Thyroid gland (tissue), 4 donors: Measurements from ENCODE around the gene SLC35F1. TPM values are rescaled to one million over a fixed set of nuclear protein-coding genes. Genes with fewer than 3 reads are reported as not detected.

Experiments used
- DNase-seq, 2 donors: peaks; one replicate each; pipeline ENCODE4 v3.0.0-alpha.2; 2019
- H3K27ac ChIP-seq, 3 donors: fragments of 200-600 bp; sonication (generic); 1 replicate in 2 of 3; 2 replicates in 1 of 3; pipeline ENCODE4 v1.5.1; 2016 to 2019; ENCODE audit warnings: mild to moderate bottlenecking in 1 of 3, moderate library complexity in 1 of 3
- H3K27me3 ChIP-seq: fragments of 200-600 bp; sonication (generic); one replicate; pipeline ENCODE4 v1.5.1; 2019
- H3K36me3 ChIP-seq, 2 donors: fragments of 200-600 bp; sonication (generic); one replicate each; pipeline ENCODE4 v1.5.1; 2016 to 2019
- H3K4me1 ChIP-seq, 2 donors: fragments of 200-600 bp; sonication (generic); one replicate each; pipeline ENCODE4 v1.5.1; 2017 to 2019
- H3K4me3 ChIP-seq, 3 donors: fragments of 200-600 bp; sonication (generic); replicated peaks in 1 of 3; 1 replicate in 2 of 3; 2 replicates in 1 of 3; pipeline ENCODE4 v1.5.1; 2016; ENCODE audit warnings: mild to moderate bottlenecking in 1 of 3
- H3K9me3 ChIP-seq: fragments of 200-600 bp; sonication (generic); one replicate; pipeline ENCODE4 v1.5.1; 2017
- POLR2A ChIP-seq, 2 donors: fragments of 450-650 bp; IDR thresholded peaks; one replicate each; pipeline ENCODE4 v1.6.1; 2017; ENCODE audit warnings: antibody characterized with exemption in 2 of 2, mild to moderate bottlenecking in 2 of 2, moderate library complexity in 1 of 2
- WGBS, 2 donors: methylation state at CpG; one replicate each; pipeline ENCODE4 v1.1.5; 2017; 5-methylcytosine and 5-hydroxymethylcytosine counted together
- intact Hi-C: fragments of 100-400 bp; cut with DNase I; formaldehyde crosslinking; loops from one replicate; pipeline ENCODE4 v1.15.1; 2023
- total RNA-seq, 4 donors: library from RNA; depleted of rRNA; stranded (reverse); fragments of >200 nt; gene quantifications; one replicate each; pipeline ENCODE4 v1.2.3, GENCODE V29; 2016
- TF ChIP-seq, protein P1 (sequence below), 6 experiments: fragments of 200-600 bp in 3 of 6; fragments of 450-650 bp in 3 of 6; sonication (generic) in 3 of 6; IDR thresholded peaks; one replicate each; pipeline ENCODE4 v1.5.1; 2016 to 2019; ENCODE audit warnings: antibody characterized with exemption in 6 of 6, mild to moderate bottlenecking in 2 of 6, inconsistent platforms in 1 of 6, moderate library complexity in 1 of 6

Gene SLC35F1
- total RNA-seq, 4 donors from 2014 or later = 0.54 to 5.5 (median 1.4) TPM

DNA sequence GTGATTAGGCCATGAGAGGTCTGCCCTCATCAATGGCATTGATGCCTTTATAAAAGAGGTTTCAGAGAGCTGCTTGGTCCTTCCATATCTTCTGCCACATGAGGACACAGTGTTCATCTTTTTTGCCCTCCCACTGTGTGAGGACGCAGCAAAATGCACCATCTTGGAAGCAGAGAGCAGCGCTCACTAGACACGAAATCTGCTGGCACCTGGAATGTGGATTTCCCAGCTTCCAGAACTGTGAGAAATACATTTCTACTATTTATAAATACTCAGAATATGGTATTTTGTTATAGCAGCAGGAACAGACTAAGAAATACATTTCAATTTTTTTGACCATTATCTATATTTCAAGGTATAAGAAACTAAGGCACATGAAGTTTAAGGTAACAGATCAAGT is 24.9 kb downstream of the SLC35F1 start:
- TF ChIP-seq, protein P1, sequence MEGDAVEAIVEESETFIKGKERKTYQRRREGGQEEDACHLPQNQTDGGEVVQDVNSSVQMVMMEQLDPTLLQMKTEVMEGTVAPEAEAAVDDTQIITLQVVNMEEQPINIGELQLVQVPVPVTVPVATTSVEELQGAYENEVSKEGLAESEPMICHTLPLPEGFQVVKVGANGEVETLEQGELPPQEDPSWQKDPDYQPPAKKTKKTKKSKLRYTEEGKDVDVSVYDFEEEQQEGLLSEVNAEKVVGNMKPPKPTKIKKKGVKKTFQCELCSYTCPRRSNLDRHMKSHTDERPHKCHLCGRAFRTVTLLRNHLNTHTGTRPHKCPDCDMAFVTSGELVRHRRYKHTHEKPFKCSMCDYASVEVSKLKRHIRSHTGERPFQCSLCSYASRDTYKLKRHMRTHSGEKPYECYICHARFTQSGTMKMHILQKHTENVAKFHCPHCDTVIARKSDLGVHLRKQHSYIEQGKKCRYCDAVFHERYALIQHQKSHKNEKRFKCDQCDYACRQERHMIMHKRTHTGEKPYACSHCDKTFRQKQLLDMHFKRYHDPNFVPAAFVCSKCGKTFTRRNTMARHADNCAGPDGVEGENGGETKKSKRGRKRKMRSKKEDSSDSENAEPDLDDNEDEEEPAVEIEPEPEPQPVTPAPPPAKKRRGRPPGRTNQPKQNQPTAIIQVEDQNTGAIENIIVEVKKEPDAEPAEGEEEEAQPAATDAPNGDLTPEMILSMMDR (IDR thresholded peaks at IDR 0.05) = no peak
- Histone ChIP-seq H3K9me3 (no peaks in the 10 kb centered on the region), H3K27me3 (no peaks in the 10 kb centered on the region), H3K4me1 (no peaks in the 10 kb centered on the region), H3K36me3 (no peaks in the 10 kb centered on the region), H3K4me3 (no peak overlapping the region), H3K27ac (no peak overlapping the region)
- 91 to 96% methylated on average over 3 of the region's 3 CpGs for WGBS, 2 donors
- intact Hi-C loops = no loop called here
- DNase-seq = no peak

- no peak overlapping the region for H3K4me3 ChIP-seq
- intact Hi-C loops = no loop called here
- H3K27me3 ChIP-seq = no peaks in the 10 kb centered on the region
- 63 to 67% methylated on average over 3 of the region's 3 CpGs for WGBS, 2 donors
- H3K9me3 ChIP-seq = no peaks in the 10 kb centered on the region
- DNase-seq = no peak
- H3K4me1 ChIP-seq = no peaks in the 10 kb centered on the region
- TF ChIP-seq, protein P1 (IDR thresholded peaks at IDR 0.05) = no peak
- TF ChIP-seq POLR2A (IDR thresholded peaks at IDR 0.05) = no peak
- H3K36me3 ChIP-seq = no peaks in the 10 kb centered on the region
- H3K27ac ChIP-seq = no peak overlapping the region
Measured at GRCh38 chr6:117932676-117933075, 25.6 kb downstream of the SLC35F1 start.

DNA sequence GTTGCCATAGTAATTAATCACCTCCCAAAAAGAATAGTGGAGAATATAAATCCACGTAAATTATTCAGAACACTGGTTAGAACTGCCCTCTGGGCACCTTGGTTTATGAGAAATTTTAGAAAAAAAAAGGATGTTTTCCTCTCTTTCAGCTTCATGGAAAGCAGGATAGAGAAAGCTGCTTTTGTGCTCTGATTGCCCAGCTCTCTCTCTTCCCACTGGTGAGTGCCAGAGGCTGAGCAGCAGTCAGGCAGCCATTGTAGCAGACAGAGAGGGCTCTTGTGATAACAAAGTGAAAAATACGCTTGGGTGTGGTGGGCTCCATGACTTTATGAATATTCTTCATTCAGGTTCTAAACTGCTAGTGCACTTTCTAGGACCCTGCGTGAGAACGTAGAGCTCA is 26.4 kb downstream of the SLC35F1 start:
- no peaks in the 10 kb centered on the region for H3K9me3 ChIP-seq
- no peak for DNase-seq
- no peaks in the 10 kb centered on the region for H3K4me1 ChIP-seq
- H3K27me3 ChIP-seq = no peaks in the 10 kb centered on the region
- no peak overlapping the region for H3K4me3 ChIP-seq
- H3K36me3 ChIP-seq = no peaks in the 10 kb centered on the region
- 63 to 65% methylated on average over 4 of the region's 4 CpGs for WGBS, 2 donors
- intact Hi-C loops = no loop called here
- no peak overlapping the region for H3K27ac ChIP-seq
- TF ChIP-seq POLR2A (IDR thresholded peaks at IDR 0.05) = no peak
- TF ChIP-seq, protein P1 (IDR thresholded peaks at IDR 0.05) = no peak

- TF ChIP-seq POLR2A (IDR thresholded peaks at IDR 0.05) = no peak
- TF ChIP-seq, protein P1 (IDR thresholded peaks at IDR 0.05) = no peak
- DNase-seq = peak; percentile 48 to 68
- Histone ChIP-seq H3K4me3 (no peak overlapping the region), H3K27ac (no peak overlapping the region), H3K36me3 (no peaks in the 10 kb centered on the region), H3K27me3 (no peaks in the 10 kb centered on the region), H3K9me3 (no peaks in the 10 kb centered on the region), H3K4me1 (no peaks in the 10 kb centered on the region)
- 69 to 83% methylated on average over 4 to 5 of the region's 5 CpGs for WGBS, 2 donors
- intact Hi-C loops = no loop called here
Measured at GRCh38 chr6:117938311-117938995, 31.4 kb downstream of the SLC35F1 start.

GRCh38 chr6:117947234-117947633 is 40.2 kb downstream of the SLC35F1 start:
- H3K4me1 ChIP-seq = no peaks in the 10 kb centered on the region

More at GRCh38 chr6:117947234-117947633, 40.2 kb downstream of the SLC35F1 start:
- Histone ChIP-seq H3K9me3 (no peaks in the 10 kb centered on the region), H3K36me3 (no peaks in the 10 kb centered on the region), H3K27ac (no peak overlapping the region), H3K4me3 (no peak overlapping the region), H3K27me3 (no peaks in the 10 kb centered on the region)
- intact Hi-C loops = no loop called here
- DNase-seq = no peak
- TF ChIP-seq, protein P1 (IDR thresholded peaks at IDR 0.05) = no peak
- TF ChIP-seq POLR2A (IDR thresholded peaks at IDR 0.05) = no peak
- 87 to 89% methylated on average over 1 of the region's 1 CpG for WGBS, 2 donors
